K562 (cell line): ENCODE results near the gene HSPB1. TPM values are rescaled to one million over a fixed set of nuclear protein-coding genes. Genes with fewer than 3 reads are reported as not detected.

Experiments
- CBX2 ChIP-seq: fragments of 200-600 bp; sonication (generic); IDR thresholded peaks from one replicate; pipeline ENCODE4 v1.6.1; 2012; ENCODE audit warnings: mild to moderate bottlenecking, low read length, inconsistent platforms; ENCODE audit not compliant: insufficient read depth, poor library complexity, severe bottlenecking
- CEBPB ChIP-seq: fragments of 450-650 bp; IDR thresholded peaks from 2 replicates; pipeline ENCODE4 v1.6.1; 2016; ENCODE audit warnings: missing genetic modification characterization, missing compliant biosample characterization
- CREB1 ChIP-seq, 2 experiments: sonication (generic) in 1 of 2; formaldehyde crosslinking in 1 of 2; IDR thresholded peaks; 2 replicates each; pipeline versions ENCODE4 v1.6.1 to v1.8.0; 2012 to 2022; ENCODE audit warnings: inconsistent platforms in 1 of 2, mild to moderate bottlenecking in 1 of 2, missing genetic modification reagents in 1 of 2, moderate library complexity in 1 of 2
- LARP7 ChIP-seq: fragments of 450-650 bp; IDR thresholded peaks from 2 replicates; pipeline ENCODE4 v1.6.1; 2016
- MBD2 ChIP-seq: sonication (generic); IDR thresholded peaks from 2 replicates; pipeline ENCODE4 v1.6.1; 2016; ENCODE audit warnings: low read depth, borderline replicate concordance
- MTF1 ChIP-seq: fragments of 250-450 bp; sonication (Bioruptor Pico); IDR thresholded peaks from 2 replicates; pipeline ENCODE4 v1.9.0; 2021; ENCODE audit warnings: moderate library complexity, mild to moderate bottlenecking, inconsistent platforms, borderline replicate concordance
- PML ChIP-seq: IDR thresholded peaks from 2 replicates; pipeline ENCODE4 v1.6.1; 2012; ENCODE audit warnings: low read length, inconsistent platforms
- SMARCC2 ChIP-seq: fragments of 450-650 bp; IDR thresholded peaks from 2 replicates; pipeline ENCODE4 v1.6.1; 2017; ENCODE audit warnings: antibody characterized with exemption, moderate library complexity, mild to moderate bottlenecking, low read depth
- SRSF9 ChIP-seq: fragments of 200-400 bp; formaldehyde crosslinking; IDR thresholded peaks from 2 replicates; pipeline ENCODE4 v1.6.1; 2017; ENCODE audit warnings: low read depth, low read length, borderline replicate concordance
- TARDBP ChIP-seq: fragments of 450-650 bp; IDR thresholded peaks from 2 replicates; pipeline ENCODE4 v1.6.1; 2016
- ZNF584 ChIP-seq: fragments of 200-800 bp; sonication (Bioruptor generic); IDR thresholded peaks from 2 replicates; pipeline ENCODE4 v1.6.1; 2016; ENCODE audit warnings: low read depth, mild to moderate bottlenecking, missing genetic modification characterization, missing compliant biosample characterization
- polyA plus RNA-seq, 8 experiments: library from polyadenylated mRNA; depleted of rRNA in 4 of 8; stranded (reverse) in 5 of 8; unstranded in 3 of 8; fragments of >200 nt; fragmentation: Nextera tagmentation in 2 of 8; fragmentation: Illumina TruSeq in 1 of 8; extraction: Ambion mirVana in 2 of 8; extraction: Trizol in 1 of 8; gene quantifications; 2 replicates each; pipeline versions ENCODE4 v1.2.1 to v1.2.3, GENCODE V29; 2011 to 2014; ENCODE audit warnings: inconsistent platforms in 1 of 8, missing spikeins in 1 of 8
- total RNA-seq, 7 experiments: library from RNA; depleted of rRNA in 6 of 7; stranded (reverse); fragments of >200 nt in 6 of 7; fragmentation: Illumina TruSeq in 2 of 7; extraction: Trizol in 2 of 7; gene quantifications; 2 replicates each; pipeline versions ENCODE4 v1.2.1 to v1.2.3, GENCODE V29; 2011 to 2021; ENCODE audit warnings: low replicate concordance in 1 of 7
- TF ChIP-seq, protein P1 (sequence below): sonication (generic); formaldehyde crosslinking; IDR thresholded peaks from 2 replicates; pipeline ENCODE4 v1.8.0; 2023; ENCODE audit warnings: mild to moderate bottlenecking, missing genetic modification reagents
- TF ChIP-seq, protein P2 (sequence below): sonication (generic); formaldehyde crosslinking; IDR thresholded peaks from 2 replicates; pipeline ENCODE4 v1.9.0; 2022; ENCODE audit warnings: mild to moderate bottlenecking, missing genetic modification reagents
- TF ChIP-seq, protein P3 (sequence below): fragments of 250-450 bp; sonication (Bioruptor Pico); IDR thresholded peaks from 2 replicates; pipeline ENCODE4 v1.8.0; 2022; ENCODE audit warnings: moderate library complexity, mild to moderate bottlenecking, inconsistent platforms
- TF ChIP-seq, protein P4 (sequence below): fragments of 200-800 bp; sonication (Bioruptor generic); IDR thresholded peaks from 2 replicates; pipeline ENCODE4 v1.6.1; 2017; ENCODE audit warnings: missing genetic modification characterization, missing compliant biosample characterization

The HSPB1 gene
- total and polyA plus RNA-seq, 9 of the 15 experiments (the other 6 are each of a cell fraction or from before 2014, with no cell fraction given) = 27.1 to 522 (median 138) TPM

DNA sequence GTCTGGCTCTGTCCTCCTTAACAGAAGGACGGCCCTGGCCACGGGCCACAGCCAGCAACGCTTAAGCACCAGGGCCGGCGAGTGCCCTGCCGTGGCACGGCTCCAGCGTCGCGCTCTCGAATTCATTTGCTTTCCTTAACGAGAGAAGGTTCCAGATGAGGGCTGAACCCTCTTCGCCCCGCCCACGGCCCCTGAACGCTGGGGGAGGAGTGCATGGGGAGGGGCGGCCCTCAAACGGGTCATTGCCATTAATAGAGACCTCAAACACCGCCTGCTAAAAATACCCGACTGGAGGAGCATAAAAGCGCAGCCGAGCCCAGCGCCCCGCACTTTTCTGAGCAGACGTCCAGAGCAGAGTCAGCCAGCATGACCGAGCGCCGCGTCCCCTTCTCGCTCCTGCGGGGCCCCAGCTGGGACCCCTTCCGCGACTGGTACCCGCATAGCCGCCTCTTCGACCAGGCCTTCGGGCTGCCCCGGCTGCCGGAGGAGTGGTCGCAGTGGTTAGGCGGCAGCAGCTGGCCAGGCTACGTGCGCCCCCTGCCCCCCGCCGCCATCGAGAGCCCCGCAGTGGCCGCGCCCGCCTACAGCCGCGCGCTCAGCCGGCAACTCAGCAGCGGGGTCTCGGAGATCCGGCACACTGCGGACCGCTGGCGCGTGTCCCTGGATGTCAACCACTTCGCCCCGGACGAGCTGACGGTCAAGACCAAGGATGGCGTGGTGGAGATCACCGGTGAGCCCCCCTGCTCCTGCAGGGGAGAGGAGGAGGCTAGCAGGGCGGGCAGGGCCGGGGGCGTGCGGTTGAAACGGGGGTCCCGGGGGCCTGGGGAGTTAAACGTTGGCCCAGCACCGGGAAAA, at the start of gene HSPB1 (continued):
- TF ChIP-seq, protein P1, sequence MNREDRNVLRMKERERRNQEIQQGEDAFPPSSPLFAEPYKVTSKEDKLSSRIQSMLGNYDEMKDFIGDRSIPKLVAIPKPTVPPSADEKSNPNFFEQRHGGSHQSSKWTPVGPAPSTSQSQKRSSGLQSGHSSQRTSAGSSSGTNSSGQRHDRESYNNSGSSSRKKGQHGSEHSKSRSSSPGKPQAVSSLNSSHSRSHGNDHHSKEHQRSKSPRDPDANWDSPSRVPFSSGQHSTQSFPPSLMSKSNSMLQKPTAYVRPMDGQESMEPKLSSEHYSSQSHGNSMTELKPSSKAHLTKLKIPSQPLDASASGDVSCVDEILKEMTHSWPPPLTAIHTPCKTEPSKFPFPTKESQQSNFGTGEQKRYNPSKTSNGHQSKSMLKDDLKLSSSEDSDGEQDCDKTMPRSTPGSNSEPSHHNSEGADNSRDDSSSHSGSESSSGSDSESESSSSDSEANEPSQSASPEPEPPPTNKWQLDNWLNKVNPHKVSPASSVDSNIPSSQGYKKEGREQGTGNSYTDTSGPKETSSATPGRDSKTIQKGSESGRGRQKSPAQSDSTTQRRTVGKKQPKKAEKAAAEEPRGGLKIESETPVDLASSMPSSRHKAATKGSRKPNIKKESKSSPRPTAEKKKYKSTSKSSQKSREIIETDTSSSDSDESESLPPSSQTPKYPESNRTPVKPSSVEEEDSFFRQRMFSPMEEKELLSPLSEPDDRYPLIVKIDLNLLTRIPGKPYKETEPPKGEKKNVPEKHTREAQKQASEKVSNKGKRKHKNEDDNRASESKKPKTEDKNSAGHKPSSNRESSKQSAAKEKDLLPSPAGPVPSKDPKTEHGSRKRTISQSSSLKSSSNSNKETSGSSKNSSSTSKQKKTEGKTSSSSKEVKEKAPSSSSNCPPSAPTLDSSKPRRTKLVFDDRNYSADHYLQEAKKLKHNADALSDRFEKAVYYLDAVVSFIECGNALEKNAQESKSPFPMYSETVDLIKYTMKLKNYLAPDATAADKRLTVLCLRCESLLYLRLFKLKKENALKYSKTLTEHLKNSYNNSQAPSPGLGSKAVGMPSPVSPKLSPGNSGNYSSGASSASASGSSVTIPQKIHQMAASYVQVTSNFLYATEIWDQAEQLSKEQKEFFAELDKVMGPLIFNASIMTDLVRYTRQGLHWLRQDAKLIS (CRISPR knock-in tag) = peak; percentile 54
- peak; percentile 39; the same call in 1 of the 2 replicates for TF ChIP-seq CREB1 (IDR thresholded peaks at IDR 0.05)
- no peak for TF ChIP-seq CREB1 (CRISPR knock-in tag; IDR thresholded peaks at IDR 0.05)
- peak; percentile 64; the same call in 1 of the 2 replicates for TF ChIP-seq MBD2
- TF ChIP-seq, protein P2, sequence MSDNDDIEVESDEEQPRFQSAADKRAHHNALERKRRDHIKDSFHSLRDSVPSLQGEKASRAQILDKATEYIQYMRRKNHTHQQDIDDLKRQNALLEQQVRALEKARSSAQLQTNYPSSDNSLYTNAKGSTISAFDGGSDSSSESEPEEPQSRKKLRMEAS = peak; percentile 74
- TF ChIP-seq LARP7 = no peak
- 0 out of 2 replicates have a peak, but pooled peaks have one; percentile 25 for TF ChIP-seq SMARCC2
- TF ChIP-seq, protein P3, sequence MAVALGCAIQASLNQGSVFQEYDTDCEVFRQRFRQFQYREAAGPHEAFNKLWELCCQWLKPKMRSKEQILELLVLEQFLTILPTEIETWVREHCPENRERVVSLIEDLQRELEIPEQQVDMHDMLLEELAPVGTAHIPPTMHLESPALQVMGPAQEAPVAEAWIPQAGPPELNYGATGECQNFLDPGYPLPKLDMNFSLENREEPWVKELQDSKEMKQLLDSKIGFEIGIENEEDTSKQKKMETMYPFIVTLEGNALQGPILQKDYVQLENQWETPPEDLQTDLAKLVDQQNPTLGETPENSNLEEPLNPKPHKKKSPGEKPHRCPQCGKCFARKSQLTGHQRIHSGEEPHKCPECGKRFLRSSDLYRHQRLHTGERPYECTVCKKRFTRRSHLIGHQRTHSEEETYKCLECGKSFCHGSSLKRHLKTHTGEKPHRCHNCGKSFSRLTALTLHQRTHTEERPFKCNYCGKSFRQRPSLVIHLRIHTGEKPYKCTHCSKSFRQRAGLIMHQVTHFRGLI (CRISPR knock-in tag) = 0 out of 2 replicates have a peak, but pooled peaks have one; percentile 54
- TF ChIP-seq CEBPB (tag) = no peak
- TF ChIP-seq SRSF9 = no peak
- TF ChIP-seq ZNF584 (CRISPR knock-in tag) = no peak
- TF ChIP-seq CBX2 = no peak
- 0 out of 2 replicates have a peak, but pooled peaks have one; percentile 42 for TF ChIP-seq MTF1 (CRISPR knock-in tag)
- TF ChIP-seq TARDBP = 0 out of 2 replicates have a peak, but pooled peaks have one; percentile 37
- TF ChIP-seq, protein P4, sequence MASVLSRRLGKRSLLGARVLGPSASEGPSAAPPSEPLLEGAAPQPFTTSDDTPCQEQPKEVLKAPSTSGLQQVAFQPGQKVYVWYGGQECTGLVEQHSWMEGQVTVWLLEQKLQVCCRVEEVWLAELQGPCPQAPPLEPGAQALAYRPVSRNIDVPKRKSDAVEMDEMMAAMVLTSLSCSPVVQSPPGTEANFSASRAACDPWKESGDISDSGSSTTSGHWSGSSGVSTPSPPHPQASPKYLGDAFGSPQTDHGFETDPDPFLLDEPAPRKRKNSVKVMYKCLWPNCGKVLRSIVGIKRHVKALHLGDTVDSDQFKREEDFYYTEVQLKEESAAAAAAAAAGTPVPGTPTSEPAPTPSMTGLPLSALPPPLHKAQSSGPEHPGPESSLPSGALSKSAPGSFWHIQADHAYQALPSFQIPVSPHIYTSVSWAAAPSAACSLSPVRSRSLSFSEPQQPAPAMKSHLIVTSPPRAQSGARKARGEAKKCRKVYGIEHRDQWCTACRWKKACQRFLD (CRISPR knock-in tag) = peak; percentile 77
- peak; percentile 69; the same call in 1 of the 2 replicates for TF ChIP-seq PML
